Upper lobe of right lung (tissue), 1 donor: ENCODE measurements around the gene GFY. TPM values are rescaled to one million over a fixed set of nuclear protein-coding genes. Genes with fewer than 3 reads are reported as not detected.

Source experiments
- ATAC-seq: fragments of 200-7000 bp; cut with Tn5 transposase; one replicate; pipeline ENCODE4 v1.9.1; 2020; ENCODE audit warnings: mild to moderate bottlenecking, moderate library complexity
- DNase-seq: peaks from one replicate; pipeline ENCODE4 v3.0.0-alpha.2; 2020
- H3K27ac ChIP-seq: fragments of 200-600 bp; one replicate; pipeline ENCODE4 v1.8.0; 2022
- H3K27me3 ChIP-seq: fragments of 200-600 bp; one replicate; pipeline ENCODE4 v1.8.0; 2022; ENCODE audit warnings: mild to moderate bottlenecking
- H3K36me3 ChIP-seq: fragments of 200-600 bp; one replicate; pipeline ENCODE4 v1.8.0; 2022
- H3K4me1 ChIP-seq: fragments of 200-600 bp; one replicate; pipeline ENCODE4 v1.8.0; 2022
- H3K4me3 ChIP-seq: fragments of 200-600 bp; one replicate; pipeline ENCODE4 v1.8.0; 2022; ENCODE audit warnings: mild to moderate bottlenecking
- H3K9me3 ChIP-seq: fragments of 200-600 bp; one replicate; pipeline ENCODE4 v1.8.0; 2022
- CTCF ChIP-seq: fragments of 200-600 bp; IDR thresholded peaks from one replicate; pipeline ENCODE4 v1.8.0; 2022; ENCODE audit warnings: antibody characterized with exemption
- intact Hi-C: fragments of 100-400 bp; cut with DNase I; formaldehyde crosslinking; loops from one replicate; pipeline ENCODE4 v1.11.0; 2022
- total RNA-seq: library from RNA; stranded (reverse); fragmentation: NEBNext Ultra II Directional; extraction: Animal tissue kit (Norgen Biotek cat#: 25700); gene quantifications from one replicate; pipeline ENCODE4 v1.2.1, GENCODE V29; 2021
- donor health status: DM: no; HTN: yes; CAD: no; lungs with severe emphysema.

The GFY gene
- total RNA-seq, 1 donor from 2014 or later = not detected

DNA sequence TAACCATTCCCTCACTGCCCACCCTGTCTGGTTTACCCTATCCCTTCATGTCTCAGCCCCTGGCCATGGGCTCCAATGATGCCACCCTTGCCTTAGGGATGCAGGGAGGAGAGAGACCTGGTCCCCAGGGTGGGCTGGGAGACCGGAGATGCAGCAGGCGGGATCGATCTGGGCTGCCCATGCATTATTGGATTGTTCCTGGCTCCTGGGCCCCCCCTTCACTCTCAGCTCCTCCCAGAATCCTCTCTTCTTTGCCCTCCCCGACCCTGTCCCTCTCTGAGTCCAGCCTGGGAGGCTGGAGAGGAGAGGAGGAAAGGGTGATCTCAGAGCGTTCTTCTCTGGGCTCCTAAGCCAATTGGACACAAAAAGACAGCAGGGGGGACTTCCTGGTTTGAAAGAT, 31.3 kb upstream of the GFY start:
- H3K4me3 ChIP-seq = no peak overlapping the region
- DNase-seq (no peak), ATAC-seq (no peak)
- H3K4me1 ChIP-seq = no peaks in the 10 kb centered on the region
- no peaks in the 10 kb centered on the region for H3K9me3 ChIP-seq
- intact Hi-C loops = loop anchor here (5.0 kb wide), 1 partner anchor 48 kb away; the partner anchor contains the start of gene SLC17A7
- no peak for TF ChIP-seq CTCF
- H3K27ac ChIP-seq = no peak overlapping the region
- H3K27me3 ChIP-seq = no peaks in the 10 kb centered on the region
- no peaks in the 10 kb centered on the region for H3K36me3 ChIP-seq

DNA sequence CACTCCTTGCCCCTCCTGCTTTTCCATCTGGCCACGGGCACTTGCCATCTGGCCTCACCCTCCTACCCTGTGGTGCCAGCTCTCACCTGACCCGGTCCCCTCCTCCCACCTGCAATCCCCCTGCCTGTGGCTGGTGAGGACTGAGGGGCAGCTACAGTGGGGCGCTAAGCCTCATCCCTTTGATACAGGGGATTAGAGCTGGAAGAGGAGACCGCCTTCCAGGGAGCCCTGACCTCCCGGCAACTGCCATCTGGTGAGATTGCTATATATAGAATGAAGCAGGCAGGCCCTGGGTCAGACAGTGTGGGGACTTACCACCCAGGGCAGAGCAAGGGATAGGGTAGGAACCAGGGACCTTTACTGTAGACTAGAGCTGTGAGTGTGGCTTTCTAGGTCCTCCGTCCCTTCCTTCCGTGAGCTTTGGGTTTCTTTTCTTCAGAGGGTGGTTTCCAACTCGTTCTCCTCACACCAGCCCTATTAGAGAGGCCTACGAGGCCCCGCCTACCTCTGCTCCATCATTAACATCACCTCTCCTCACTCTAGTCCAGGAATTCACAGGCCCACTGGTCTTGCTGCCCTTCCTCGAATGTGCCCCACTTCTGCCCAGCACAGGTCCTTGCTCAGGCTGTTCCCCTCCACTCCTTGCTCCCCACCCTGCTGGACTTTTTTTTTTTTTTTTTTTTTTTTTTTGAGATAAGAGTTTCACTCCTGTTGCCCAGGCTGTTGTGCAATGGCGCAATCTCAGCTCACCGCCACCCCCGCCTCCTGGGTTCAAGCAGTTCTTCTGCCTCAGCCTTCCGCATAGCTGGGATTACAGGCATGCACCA, 29.4 kb upstream of the GFY start:
- peak; percentile 82 for DNase-seq
- no peaks in the 10 kb centered on the region for H3K36me3 ChIP-seq
- no peaks in the 10 kb centered on the region for H3K9me3 ChIP-seq
- no peaks in the 10 kb centered on the region for H3K27me3 ChIP-seq
- intact Hi-C loops = no loop called here
- H3K4me1 ChIP-seq = no peaks in the 10 kb centered on the region
- no peak overlapping the region for H3K4me3 ChIP-seq
- H3K27ac ChIP-seq = peak overlapping the region; percentile 51
- no peak for TF ChIP-seq CTCF
- ATAC-seq = peak; percentile 60

DNA sequence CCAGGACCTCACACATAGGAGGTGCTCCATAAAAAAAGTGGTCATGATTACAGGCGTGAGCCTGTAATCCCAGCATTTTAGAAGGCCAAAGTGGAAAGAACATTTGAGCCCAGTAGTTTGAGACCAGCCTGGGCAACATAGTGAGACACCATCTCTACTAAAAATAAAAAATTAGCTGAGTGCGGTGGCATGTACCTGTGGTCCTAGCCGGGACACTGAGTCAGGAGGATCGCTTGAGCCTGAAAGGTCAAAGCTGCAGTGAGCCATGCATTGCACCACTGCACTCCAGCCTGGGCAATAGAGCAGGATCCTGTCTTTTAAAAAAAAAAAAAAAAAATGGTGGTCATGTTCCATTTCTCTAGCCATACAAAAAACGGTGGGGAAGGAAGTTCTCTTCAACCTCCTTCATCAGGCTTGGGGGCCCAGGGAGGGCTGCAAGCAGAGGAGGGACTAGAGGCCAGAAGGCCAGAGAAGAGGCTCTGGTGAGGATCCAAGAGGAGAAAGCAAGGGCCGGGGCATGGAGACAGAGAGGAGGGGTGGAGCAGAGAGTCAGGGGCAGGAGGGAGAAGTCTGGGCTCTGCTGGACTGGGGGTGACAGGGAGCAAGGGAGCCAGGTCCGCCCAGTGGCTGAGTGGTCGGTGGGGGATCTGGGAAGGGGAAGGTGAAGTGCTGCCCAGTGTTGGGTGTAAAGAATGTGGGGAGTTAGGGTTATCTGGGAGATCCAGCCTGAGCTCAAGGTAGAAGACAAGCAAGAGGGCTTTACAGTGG, 28.3 kb upstream of the GFY start:
- Histone ChIP-seq H3K27ac (no peak overlapping the region), H3K9me3 (no peaks in the 10 kb centered on the region), H3K36me3 (no peaks in the 10 kb centered on the region), H3K4me1 (no peaks in the 10 kb centered on the region), H3K4me3 (no peak overlapping the region), H3K27me3 (no peaks in the 10 kb centered on the region)
- ATAC-seq (no peak), DNase-seq (no peak)
- intact Hi-C loops = no loop called here
- TF ChIP-seq CTCF = no peak

DNA sequence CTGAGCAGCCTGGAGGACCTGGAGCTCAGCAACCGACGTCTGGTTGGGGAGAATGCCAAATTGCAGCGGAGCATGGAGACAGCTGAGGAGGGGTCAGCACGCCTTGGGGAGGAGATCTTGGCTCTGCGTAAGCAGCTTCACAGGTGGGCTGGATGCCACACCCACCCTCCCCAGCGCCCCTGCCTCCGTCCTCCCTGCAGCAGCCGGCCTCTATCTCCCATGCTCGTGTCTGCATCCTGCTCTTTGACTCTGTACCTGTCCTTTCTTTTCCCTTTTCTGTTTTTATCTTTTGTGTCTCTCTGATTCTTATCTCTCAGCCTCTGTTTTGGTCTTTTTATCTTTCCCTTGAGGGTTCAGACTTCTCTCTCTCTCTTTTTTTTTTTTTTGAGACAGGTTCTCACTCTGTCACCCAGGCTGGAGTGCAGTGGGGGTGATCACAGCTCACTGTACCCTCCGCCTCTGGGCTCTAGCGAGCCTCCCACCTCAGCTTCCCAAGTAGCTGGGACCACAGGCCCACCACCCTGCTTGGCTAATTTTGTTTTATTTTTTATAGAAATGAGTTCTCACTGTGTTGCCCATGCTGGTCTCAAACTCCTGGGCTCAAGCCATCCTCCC, 27.1 kb upstream of the GFY start:
- no peak for TF ChIP-seq CTCF
- Histone ChIP-seq H3K9me3 (no peaks in the 10 kb centered on the region), H3K27me3 (no peaks in the 10 kb centered on the region), H3K36me3 (no peaks in the 10 kb centered on the region), H3K4me3 (no peak overlapping the region), H3K27ac (no peak overlapping the region), H3K4me1 (no peaks in the 10 kb centered on the region)
- ATAC-seq (no peak), DNase-seq (no peak)
- intact Hi-C loops = no loop called here

DNA sequence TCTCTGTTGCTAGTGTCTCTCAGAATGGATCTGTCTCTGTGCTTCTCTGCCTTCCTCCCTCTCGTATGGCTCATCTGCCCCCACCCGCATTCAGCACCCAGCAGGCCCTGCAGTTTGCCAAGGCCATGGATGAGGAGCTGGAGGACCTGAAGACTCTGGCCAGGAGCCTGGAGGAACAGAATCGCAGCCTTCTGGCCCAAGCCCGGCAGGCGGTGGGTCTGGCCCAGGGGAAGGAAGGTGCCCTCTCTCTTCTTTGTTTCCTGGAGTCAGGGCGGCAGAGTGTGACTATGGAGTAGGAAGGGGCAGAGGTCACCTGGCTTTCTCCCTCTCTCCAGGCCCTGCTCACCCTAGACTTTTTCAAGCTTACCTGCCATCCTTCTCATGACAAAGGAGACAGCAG, 26.3 kb upstream of the GFY start:
- Histone ChIP-seq H3K4me3 (no peak overlapping the region), H3K9me3 (no peaks in the 10 kb centered on the region), H3K27ac (no peak overlapping the region), H3K27me3 (no peaks in the 10 kb centered on the region), H3K36me3 (no peaks in the 10 kb centered on the region), H3K4me1 (no peaks in the 10 kb centered on the region)
- ATAC-seq (no peak), DNase-seq (no peak)
- intact Hi-C loops = no loop called here
- no peak for TF ChIP-seq CTCF
